IPS-11a (cell line): Measurements from ENCODE around the gene CATSPERB.
"Not testable (repeated sequence)": the region's sequence is repeated elsewhere in the genome, so short reads cannot be mapped to it uniquely, and the experiment has no call there.

Source experiments
- H3K4me3 ChIP-seq: one replicate; pipeline ENCODE4 v1.5.1; 2013; ENCODE audit warnings: low read depth, low read length, control low read depth

CATSPERB gene

DNA sequence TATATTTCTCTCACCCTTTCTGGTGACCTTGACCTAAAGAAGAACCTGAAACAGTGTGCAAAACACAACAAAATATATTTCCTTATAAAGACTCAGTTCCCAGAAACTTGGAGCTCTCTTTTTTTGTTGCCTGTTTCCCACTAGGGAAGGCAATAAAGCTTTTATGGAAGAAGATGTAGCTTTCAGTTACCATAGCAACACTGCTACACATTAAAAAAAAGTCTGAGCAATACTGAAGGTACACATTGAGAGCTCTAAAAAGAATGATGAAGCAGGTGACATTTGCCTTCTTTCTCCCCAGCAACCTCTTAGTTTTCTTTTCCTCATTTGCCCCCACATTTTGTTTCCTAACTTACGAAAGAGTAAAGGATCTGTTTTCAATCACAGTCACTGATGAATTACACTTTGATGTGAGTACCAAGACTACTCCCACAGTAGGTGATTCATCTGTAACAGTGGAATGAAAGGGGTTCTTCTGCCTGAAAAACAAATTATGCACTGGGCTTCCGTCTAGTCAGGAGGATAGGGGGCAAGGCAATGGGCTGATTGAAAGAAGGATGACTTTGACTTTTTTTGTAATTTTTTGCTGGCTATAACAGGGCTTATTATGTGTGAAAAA lies 1.1 kb upstream of the CATSPERB start:
- no peak overlapping the region for H3K4me3 ChIP-seq

DNA sequence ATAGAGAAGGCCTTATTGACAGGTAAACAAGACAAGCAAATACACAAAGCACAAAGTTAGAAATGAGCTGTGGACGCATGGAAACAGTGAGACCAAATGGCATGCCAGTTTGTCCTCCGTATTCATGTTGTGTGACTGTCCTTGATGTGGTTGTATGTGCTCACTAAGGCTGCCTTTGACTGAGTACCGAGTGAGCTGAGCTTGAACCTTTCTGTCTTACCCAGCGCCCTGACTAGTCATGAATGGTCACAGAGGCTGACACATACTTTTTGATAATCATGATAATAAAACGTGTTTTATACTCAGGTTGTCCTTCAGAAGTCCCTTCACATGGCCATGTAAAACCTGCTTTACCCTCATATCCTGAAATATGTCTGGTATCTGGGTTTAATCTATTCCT lies 553 bp upstream of the CATSPERB start:
- no peak overlapping the region for H3K4me3 ChIP-seq

DNA sequence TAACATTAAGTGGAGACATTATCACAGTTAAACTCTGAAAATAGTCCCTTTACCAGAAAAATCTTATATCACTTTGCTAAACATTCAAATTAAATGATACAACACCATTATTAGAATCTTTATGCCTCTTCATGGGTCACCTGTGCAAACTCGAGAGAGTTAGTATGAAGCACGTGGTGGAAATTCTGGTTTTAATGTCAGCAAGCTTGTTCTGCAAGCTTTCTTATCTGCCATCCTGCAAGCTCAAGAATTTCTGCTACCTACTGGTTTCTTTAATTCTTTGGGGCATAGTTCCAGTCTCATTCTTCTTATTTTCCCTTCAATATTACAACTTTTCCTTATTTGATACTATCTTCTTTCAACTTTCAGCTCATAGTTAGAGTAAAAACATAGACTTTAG lies 868 bp downstream of the CATSPERB start:
- no peak overlapping the region for H3K4me3 ChIP-seq

DNA sequence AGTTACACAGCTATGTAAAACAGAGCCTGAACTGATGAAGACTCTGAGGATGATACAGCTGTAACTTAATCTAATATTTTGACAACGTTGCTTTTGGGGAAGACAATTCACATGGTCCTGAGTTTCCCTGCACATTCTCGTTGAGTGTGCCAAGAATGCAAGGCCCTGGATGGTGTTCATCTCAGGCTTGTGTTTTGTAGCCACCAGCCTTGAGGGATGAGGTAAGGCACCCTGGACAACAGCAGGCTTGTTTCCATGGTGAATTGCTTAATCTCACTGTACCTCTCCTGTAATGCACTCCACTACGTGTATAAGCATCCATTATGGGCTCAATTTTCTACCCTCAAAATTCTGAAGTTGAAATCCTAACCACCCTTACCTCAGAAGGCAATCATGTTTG lies 2.1 kb downstream of the CATSPERB start:
- no peak overlapping the region for H3K4me3 ChIP-seq

DNA sequence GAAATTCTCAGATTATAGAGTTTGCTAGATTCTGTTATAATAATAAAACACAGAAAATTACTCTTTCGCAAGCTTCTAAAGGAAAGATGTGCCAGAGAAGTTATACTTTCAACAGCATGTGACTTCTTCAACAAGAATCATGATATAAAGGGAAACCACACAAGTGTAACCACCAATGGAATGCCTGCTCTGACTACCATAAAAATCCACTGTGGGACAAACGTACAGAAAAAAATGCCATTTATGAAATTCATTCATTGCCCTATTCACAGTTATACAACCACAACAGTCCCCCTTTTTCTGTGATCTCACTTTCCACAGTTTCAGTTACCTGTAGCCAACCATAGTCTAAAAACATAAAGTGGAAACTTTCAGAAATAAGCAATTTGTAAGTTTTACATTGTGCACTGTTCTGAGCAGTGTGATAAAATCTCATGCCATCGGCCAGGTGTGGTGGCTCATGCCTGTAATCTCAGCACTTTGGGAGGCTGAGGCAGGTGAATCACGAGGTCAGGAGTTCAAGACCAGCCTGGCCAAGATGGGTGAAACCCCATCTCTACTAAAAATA lies 3.2 kb downstream of the CATSPERB start:
- H3K4me3 ChIP-seq: no peak overlapping the region

DNA sequence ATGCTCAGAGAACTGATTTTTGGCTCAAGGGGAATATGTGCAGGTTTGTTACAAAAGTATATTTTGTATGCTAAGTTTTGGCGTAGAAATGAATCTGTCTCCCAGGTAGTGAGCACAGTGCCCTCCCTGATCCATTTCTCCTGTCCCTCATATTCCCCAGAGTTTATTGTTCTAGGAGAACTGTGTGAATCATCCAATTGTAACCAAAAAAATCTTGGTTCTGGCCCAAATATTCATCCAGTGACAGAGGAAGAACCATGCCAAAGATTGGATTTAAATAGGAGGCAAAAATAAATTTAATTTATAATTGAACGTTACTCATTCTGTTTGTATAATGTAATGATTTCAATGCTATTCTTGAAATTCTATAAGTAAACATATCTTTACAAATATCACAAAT lies 4.8 kb downstream of the CATSPERB start:
- H3K4me3 ChIP-seq: no peak overlapping the region

DNA sequence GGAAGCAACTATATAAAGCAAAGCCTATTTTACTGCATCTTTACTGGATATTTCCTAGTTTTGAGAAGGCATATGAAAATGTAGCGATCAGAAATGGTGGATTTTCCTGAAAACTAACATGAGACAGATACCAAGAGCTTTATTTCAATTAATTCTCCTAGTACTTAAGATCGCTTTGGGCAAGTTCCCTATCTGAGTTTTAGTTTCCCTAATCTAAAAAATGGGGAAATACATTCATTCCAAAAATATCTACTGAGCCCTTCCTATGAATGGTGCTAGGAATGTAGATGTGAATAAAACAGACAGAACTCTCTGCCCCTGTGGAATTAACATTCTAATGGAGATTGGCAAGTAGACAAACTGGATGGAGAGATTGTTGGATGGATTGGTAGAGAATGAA lies 8.4 kb downstream of the CATSPERB start:
- H3K4me3 ChIP-seq: no peak overlapping the region

DNA sequence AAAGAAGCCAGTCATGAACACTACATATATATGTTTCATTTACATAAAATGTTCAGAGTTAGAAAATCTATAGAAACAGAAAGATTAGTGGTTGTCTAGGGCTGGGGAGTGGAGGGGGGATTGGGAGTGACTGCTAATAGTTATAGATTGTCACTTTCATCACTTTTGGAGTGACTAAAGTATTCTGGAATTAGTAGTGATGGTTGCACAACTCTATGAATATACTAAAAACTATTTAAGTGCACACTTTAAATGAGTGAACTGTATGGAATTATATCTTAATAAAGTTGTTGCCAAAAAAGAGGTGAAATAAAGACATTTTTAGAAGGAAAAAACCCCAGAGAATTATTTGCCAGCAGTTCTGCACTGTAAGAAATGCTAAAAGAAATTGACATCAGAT lies 9.5 kb downstream of the CATSPERB start:
- H3K4me3 ChIP-seq: no peak overlapping the region

DNA sequence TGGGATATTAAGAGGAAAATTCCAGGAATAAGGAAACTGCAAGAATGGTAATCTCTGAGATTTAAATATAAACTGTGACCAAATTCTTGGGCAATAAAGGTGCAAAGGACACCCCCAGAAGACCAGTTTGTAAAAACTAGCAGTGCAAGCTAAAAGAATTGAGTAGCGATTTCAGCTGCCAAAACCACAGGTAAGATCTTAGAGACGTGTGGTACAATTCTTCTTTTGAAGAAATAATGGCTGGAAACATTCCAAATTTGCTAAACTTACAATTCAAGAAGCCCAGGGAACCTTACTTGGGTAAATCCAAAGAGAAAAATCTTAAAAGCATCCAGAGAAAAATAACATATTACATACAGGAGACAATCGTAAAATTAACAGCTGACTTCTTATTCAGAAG lies 12.0 kb downstream of the CATSPERB start:
- no peak overlapping the region for H3K4me3 ChIP-seq

DNA sequence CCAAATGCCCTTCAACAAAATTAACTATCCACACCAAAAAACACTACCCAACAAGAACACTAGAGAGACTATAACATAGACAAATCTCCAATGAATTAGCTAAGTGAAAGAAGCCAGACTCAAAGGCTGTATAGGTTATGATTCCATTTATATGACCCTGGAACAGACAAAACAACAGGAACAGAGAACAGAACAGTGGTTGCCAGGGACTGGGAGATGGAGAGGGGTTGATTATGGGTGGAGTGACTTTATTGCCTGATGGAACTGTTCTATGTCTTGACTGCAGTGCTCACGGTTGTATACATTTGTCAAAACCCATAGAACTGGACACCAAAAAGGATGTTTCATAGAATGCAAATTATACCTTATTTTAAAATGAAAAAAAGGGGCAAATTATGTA lies 14.9 kb downstream of the CATSPERB start:
- no peak overlapping the region for H3K4me3 ChIP-seq

DNA sequence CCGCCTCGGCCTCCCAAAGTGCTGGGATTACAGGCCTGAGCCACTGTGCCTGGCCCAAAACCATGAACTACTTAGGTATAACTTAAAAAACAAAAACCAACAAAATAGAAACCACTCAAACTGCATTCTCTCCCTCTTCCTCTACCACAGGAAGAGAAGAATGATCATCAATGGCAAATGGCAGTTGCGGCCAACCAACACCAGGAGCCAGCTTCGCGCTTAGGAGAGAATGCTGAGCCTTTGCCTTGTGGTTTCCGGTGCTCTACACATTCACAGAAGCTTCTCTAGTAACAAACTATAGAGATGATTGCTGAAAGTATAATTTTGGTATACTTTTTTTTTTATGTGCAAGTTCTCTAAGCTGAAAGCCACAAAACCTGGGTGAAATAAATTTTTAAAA lies 17.1 kb downstream of the CATSPERB start:
- H3K4me3 ChIP-seq: no peak overlapping the region

DNA sequence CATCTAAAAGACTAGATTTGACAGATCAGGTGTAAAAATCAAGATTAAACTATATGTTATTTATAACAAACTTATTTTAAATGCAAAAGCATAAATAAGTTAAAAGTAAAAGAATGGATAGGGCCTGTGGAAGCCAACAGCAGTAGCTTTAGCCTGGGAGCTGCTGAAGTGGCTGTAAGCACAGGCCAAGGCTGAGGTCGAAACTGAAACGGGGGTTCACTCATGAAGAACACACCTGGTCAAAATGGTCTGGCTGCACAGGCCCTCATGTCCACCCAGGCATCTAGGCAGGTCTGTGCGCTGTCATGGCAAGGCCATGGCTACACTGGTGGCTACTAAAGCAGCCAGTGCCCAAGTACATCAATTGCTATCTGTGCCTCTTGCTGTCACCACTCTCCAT lies 23.1 kb downstream of the CATSPERB start:
- H3K4me3 ChIP-seq: no peak overlapping the region

DNA sequence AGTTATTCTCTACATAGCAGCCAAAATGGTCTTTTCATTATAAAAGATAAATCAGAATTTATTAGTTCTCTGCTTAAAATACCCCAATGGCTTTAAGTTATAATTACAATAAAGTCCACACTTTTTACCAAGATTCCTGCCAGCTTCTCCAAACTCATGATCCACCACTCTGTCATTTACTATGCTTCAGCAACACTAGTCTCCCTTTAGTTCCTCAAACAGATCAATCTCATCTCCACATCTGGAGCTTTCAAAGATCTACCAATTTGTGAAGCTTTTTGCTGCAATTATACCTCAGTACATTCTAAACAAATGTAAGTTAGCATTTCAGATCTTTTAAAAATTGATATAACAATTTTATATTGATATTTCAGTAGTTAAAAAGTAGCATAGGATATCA lies 24.9 kb downstream of the CATSPERB start:
- no peak overlapping the region for H3K4me3 ChIP-seq

DNA sequence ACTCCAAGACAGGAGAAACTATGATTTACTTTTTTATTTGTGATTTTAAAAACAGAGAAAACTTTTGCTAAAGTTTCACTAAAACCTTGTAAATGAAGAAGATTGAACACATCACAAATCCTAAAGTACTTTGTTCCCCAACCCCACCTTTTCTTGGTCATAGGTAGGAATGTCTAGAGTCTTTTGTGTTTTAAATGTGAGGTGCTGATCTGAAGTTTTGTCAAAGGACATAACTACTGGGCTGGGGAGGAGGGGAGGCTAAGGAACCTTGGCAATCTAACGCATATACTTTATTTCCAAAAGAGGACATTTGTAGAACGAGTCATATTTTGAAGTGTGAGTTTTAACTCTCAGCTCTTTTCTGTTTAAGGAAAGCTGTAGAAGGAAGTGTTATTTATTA lies 37.2 kb downstream of the CATSPERB start:
- H3K4me3 ChIP-seq: no peak overlapping the region

DNA sequence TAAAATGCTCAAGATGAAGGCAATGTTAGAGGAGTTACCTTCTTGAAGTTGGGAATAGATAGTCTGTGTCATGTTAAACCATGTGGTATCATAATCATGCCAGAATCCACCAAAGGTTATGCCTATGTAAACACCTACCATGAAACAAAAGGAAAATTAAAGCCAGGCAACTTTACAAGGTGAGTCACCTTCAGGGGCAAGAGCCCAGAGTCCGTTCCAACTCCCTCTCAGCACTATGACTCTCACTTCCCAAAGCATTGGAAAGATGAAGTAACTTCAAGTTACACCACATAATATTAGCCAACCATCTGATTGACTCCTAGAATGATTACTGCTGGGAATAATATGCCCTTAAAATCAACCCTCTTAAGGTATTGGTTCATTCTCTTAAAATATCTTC lies 38.5 kb downstream of the CATSPERB start:
- H3K4me3 ChIP-seq: no peak overlapping the region

DNA sequence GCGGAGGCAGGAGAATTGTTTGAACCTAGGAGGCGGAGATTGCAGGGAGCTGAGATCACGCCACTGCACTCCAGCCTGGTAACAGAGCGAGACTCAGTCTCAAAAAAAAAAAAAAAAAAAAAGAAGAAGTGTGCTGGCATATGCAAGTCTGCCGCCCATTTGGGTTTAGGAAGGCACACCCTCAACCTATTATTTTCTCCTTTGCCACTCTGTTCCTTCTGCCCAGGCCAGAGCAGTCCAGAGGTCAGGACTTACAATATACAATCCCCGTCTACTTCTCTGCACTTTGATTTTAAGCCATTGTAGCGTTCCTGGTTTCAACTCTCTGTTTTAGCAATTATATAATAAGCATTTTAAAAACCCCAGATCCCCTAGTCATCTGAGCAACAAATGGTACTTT lies 39.8 kb downstream of the CATSPERB start:
- H3K4me3 ChIP-seq: no peak overlapping the region

DNA sequence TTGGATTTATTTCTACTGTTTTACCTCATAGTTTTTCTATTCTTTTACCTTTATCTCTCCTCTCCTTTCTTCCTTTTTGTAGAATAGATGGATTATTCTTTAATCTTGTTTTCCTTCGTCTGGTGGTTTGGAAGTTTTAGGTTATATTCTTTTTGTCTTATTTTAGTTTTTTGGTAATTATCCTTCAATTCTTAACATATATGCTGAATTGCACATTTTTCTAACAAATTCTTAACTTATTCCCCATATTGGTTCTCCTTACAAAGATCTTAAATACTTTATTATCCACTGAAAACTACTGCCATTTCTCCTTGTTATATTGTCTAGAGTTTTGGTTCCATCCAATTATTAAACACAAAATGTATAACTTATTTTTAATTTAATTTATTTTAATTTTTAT lies 42.3 kb downstream of the CATSPERB start:
- no peak overlapping the region for H3K4me3 ChIP-seq

DNA sequence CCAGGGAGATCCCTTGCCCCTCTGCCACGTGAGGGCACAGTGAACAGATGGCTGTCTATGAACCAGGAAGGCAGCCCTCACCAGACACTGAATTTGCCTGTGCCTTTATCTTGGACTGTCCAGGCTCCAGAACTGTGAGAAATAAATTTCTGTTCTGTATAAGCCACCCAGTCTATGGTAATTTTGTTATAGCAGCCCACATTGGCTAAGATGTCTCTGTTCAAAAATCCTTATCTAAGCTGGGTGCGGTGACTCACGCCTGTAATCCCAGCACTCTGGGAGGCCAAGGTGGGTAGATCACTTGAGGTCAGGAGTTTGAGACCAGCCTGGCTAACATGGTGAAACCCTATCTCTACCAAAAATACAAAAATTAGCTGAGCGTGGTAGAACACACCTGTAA lies 44.5 kb downstream of the CATSPERB start:
- H3K4me3 ChIP-seq: not testable (repeated sequence)

DNA sequence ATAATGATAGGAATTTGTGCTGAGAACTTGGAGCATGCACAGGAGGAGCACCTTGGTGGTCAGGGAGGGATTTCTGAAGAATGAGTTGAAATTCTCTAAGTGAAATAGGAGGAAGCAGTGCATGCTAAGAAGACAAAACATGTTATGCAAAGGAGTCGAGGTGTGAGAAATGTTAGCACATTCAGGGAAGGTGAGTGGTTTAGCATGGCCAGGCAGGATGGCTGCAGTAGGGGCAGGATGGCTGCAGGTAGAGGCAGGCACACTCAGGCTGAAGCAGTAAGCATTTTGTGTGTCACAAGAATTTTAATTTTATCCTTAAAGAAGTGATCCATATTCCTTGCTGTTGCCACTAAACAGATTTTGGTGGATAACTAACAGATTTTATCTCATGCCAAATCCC lies 46.3 kb downstream of the CATSPERB start:
- no peak overlapping the region for H3K4me3 ChIP-seq

DNA sequence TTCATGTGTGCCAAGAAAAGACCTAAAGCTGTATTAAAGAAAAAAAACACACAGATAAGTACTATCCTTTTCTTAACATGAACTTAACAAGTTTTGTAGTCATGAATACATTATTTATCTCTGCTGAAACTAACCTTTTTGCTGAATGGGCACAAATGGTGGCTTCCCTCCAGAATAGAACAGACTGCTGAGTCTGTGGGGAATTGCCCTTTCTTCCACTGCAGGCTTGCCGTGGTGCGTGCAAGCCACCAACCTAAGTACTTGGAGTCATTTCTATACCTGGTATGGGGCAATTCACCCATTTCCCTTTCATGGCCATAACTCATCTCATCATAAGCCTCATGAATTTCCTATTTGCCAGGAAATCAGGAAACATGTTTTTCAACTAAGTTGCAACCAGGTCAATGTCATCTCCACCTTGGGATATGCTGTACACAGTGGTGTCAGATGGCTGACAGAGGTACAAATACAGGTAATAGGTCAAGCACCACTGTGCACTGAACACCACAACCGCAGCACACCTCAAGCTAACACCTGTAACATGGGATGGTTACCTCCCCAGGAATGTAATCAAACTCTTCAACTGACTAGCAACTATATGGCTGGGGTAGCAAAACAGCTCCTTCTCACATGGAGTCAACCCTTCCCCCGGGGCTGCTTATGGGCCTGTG lies 49.9 kb downstream of the CATSPERB start:
- H3K4me3 ChIP-seq: no peak overlapping the region

DNA sequence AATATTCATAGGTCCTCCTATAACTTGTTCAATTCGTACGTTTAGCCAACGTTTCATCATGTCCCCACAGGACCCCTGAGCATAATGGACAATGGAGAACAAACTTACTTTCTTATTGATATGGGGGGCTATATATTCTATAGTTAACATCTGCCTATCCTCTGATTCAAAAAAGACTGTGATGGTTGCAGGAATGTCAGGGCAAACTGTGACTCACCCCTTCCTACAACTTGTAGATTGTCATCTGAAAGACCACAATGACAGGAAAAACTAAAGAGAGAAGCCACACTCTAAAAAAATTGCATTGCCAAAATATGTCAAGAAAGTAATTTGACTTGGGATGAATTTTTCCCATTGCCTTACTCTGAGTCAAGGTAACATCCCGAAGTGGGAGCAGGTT lies 50.8 kb downstream of the CATSPERB start:
- H3K4me3 ChIP-seq: no peak overlapping the region

DNA sequence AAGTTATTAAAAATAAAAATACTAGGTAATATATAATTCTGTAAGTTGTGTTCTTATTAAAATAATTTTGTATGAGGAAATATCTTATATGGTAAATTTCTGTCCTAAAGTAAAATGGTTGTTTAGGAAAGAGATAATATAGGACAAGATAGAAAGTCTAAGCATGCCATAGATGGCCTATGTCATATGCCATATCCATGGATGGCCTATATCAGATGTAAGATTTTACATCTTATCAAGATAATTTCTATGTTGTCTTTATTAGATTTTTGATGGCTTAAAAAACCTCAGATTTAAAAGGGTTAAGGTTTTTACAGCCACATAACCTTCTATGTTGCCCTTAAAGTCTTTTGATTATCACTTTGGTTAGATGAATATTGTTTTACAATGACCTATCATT lies 52.6 kb downstream of the CATSPERB start:
- H3K4me3 ChIP-seq: no peak overlapping the region

DNA sequence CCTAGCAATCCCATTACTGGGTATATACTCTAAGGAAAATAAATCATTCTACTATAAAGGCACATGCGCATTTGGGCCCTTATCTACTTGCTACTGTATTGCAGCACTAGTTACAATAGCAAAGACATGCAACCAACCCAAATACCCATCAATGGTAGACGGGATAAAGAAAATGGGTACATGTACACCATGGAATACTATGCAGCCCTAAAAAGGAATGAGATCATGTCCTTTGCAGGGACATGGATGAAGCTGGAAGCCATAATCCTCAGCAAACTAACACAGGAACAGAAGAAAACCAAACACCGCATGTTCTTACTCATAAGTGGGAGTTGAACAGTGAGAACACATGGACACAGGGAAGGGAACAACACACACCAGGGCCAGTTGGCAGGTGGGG lies 54.2 kb downstream of the CATSPERB start:
- not testable (repeated sequence) for H3K4me3 ChIP-seq
